Nephron progenitor cell (in vitro differentiated cells): ENCODE data around the gene NLGN4Y.

Experiments
- DNase-seq: peaks from one replicate; pipeline ENCODE4 v3.0.0; 2021
- H3K27ac Mint-ChIP-seq: 2 replicates; pipeline ENCODE4 v1.8.0; 2021; ENCODE audit warnings: mild to moderate bottlenecking, moderate library complexity, mixed read lengths
- H3K27me3 Mint-ChIP-seq: 2 replicates; pipeline ENCODE4 v1.8.0; 2021; ENCODE audit warnings: mild to moderate bottlenecking, low read depth, mixed read lengths; ENCODE audit not compliant: poor library complexity
- H3K36me3 Mint-ChIP-seq: 2 replicates; pipeline ENCODE4 v1.8.0; 2021; ENCODE audit warnings: low read depth, mixed read lengths
- H3K4me1 Mint-ChIP-seq: 2 replicates; pipeline ENCODE4 v1.8.0; 2021; ENCODE audit warnings: mixed read lengths
- H3K4me3 Mint-ChIP-seq: 2 replicates; pipeline ENCODE4 v1.8.0; 2021; ENCODE audit warnings: mild to moderate bottlenecking, moderate library complexity, mixed read lengths
- H3K9me3 Mint-ChIP-seq: 2 replicates; pipeline ENCODE4 v1.8.0; 2021; ENCODE audit warnings: mild to moderate bottlenecking, moderate library complexity, mixed read lengths
- TF ChIP-seq, protein P1 (sequence below): fragments of 200-600 bp; sonication (generic); IDR thresholded peaks from 2 replicates; pipeline ENCODE4 v1.5.0; 2021; ENCODE audit warnings: antibody characterized with exemption

Gene NLGN4Y

DNA sequence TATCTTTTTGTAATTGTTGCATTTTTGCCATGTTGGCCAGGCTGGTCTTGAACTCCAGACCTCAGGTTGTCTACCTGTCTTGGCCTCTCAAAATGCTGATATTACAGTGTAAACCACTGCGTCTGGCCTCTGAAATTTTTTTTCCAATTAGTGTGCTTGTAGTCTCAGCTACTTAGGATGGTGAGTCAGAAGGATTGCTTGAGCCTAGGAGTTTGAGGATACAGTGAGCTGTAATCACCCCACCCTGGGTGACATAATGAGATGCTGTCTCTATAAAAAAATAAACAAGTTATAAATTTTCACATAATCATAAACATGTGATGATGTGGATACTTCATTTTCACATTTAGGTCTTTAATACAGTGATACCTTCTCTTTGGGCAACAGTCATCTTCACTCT lies 154.9 kb downstream of the NLGN4Y start:
- Mint-ChIP-seq H3K9me3 (no peaks in the 10 kb centered on the region), H3K27me3 (no peaks in the 10 kb centered on the region), H3K27ac (no peak overlapping the region), H3K4me1 (no peaks in the 10 kb centered on the region), H3K4me3 (no peak overlapping the region), H3K36me3 (no peaks in the 10 kb centered on the region)
- no peak for DNase-seq
- TF ChIP-seq, protein P1, sequence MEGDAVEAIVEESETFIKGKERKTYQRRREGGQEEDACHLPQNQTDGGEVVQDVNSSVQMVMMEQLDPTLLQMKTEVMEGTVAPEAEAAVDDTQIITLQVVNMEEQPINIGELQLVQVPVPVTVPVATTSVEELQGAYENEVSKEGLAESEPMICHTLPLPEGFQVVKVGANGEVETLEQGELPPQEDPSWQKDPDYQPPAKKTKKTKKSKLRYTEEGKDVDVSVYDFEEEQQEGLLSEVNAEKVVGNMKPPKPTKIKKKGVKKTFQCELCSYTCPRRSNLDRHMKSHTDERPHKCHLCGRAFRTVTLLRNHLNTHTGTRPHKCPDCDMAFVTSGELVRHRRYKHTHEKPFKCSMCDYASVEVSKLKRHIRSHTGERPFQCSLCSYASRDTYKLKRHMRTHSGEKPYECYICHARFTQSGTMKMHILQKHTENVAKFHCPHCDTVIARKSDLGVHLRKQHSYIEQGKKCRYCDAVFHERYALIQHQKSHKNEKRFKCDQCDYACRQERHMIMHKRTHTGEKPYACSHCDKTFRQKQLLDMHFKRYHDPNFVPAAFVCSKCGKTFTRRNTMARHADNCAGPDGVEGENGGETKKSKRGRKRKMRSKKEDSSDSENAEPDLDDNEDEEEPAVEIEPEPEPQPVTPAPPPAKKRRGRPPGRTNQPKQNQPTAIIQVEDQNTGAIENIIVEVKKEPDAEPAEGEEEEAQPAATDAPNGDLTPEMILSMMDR: no peak

DNA sequence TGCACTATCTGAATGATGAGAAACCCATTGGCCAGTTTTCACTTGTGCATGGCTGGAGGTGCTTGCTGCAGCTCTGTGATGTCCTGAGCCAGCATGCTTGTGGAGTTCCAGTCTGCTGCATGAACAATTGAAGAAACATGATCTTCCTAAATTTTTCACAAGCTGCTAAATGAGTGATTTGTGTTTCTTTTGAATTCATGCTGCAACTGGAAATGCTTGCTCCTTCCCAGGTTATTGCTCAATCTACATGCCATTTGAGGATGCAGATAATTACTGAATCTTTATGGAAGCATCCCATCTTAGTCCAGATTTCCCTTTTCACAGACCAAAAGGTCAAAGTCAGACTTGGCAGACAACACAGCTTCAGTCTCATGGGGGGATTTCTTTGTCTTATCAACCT lies 170.2 kb downstream of the NLGN4Y start:
- DNase-seq: no peak
- H3K9me3 Mint-ChIP-seq: no peaks in the 10 kb centered on the region
- H3K4me3 Mint-ChIP-seq: no peak overlapping the region
- no peaks in the 10 kb centered on the region for H3K27me3 Mint-ChIP-seq
- TF ChIP-seq, protein P1: no peak
- no peak overlapping the region for H3K27ac Mint-ChIP-seq
- H3K36me3 Mint-ChIP-seq: no peaks in the 10 kb centered on the region
- H3K4me1 Mint-ChIP-seq: no peaks in the 10 kb centered on the region

DNA sequence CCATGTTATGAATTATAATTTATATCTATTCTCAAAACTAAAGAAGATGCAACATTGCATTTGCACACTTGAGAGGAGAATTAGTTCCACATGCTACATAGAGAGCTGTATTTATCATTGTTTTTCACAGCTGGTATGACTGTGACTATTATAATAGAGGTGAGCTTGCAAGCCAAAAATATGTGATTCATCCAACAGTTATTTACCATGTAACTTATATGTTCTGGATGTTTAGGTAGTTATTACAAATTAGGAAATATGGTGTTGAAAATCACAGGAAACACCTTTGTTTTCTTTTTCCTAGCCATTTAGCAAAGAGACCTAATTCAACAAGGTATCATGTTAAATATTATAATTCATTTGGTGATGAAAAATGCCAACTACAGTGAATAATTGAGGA lies 183.8 kb downstream of the NLGN4Y start:
- no peak for DNase-seq
- H3K4me1 Mint-ChIP-seq: no peaks in the 10 kb centered on the region
- H3K4me3 Mint-ChIP-seq: no peak overlapping the region
- TF ChIP-seq, protein P1: no peak
- no peak overlapping the region for H3K27ac Mint-ChIP-seq
- H3K27me3 Mint-ChIP-seq: no peaks in the 10 kb centered on the region
- H3K36me3 Mint-ChIP-seq: no peaks in the 10 kb centered on the region
- no peaks in the 10 kb centered on the region for H3K9me3 Mint-ChIP-seq

DNA sequence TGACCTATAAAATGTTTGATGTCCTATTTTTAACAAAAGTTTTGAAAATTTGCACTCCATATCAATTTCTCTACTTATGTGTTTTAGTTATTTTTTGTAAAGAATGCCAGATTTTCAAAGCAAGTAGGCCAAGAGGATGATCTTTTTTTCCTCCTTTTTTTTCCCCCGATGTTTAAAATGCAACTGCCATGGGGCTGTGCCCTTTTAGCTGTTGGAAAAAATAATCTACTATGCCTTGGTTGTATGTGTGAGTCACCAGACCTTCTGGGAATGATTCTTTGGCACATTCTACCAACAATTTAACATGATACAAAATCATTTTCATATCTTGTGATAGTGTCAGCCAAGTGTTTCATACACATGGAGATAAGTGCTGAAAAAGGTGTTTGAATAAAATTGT lies 217.3 kb downstream of the NLGN4Y start:
- no peaks in the 10 kb centered on the region for H3K36me3 Mint-ChIP-seq
- H3K9me3 Mint-ChIP-seq: no peaks in the 10 kb centered on the region
- no peak overlapping the region for H3K4me3 Mint-ChIP-seq
- no peaks in the 10 kb centered on the region for H3K27me3 Mint-ChIP-seq
- H3K4me1 Mint-ChIP-seq: no peaks in the 10 kb centered on the region
- H3K27ac Mint-ChIP-seq: no peak overlapping the region
- TF ChIP-seq, protein P1: no peak
- no peak for DNase-seq

DNA sequence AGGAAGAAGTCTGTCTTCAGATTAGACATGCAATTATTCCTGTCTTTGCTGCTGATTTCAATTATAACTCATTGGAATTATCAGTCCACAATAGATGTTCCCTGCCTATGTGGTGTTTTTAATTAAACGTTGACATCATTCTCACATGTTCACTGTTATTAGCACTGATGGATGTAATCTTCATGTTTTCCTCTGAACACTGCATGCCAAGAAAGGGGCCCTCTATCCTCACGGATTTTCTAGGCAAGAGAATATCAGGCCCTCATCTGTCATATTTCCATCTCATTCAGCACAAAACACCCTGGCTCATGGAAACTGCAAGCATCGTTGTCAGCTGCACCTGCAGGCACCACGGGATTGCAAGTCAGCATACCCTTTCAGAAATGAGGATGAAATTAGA lies 224.0 kb downstream of the NLGN4Y start:
- no peaks in the 10 kb centered on the region for H3K36me3 Mint-ChIP-seq
- H3K27ac Mint-ChIP-seq: no peak overlapping the region
- H3K9me3 Mint-ChIP-seq: no peaks in the 10 kb centered on the region
- TF ChIP-seq, protein P1: no peak
- no peak for DNase-seq
- no peaks in the 10 kb centered on the region for H3K4me1 Mint-ChIP-seq
- no peak overlapping the region for H3K4me3 Mint-ChIP-seq
- H3K27me3 Mint-ChIP-seq: no peaks in the 10 kb centered on the region

DNA sequence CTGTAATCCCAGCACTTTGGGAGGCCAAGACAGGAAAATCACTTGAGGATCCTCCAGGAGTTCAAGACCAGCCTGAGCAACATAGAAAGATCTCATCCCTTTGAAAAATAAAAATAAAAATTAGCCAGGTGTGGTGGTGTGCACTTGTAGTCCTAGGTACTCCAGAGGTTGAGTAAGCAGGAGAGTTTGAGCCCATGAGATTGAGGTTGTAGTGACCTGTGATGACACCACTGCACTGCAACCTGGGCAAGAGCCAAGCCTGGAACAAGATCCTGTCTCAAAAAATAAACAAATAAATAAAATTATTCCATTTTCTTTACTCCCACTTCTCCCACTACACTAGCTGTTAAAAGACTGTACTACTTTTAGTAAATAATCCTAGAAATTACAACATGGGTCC lies 231.2 kb downstream of the NLGN4Y start:
- H3K9me3 Mint-ChIP-seq: no peaks in the 10 kb centered on the region
- TF ChIP-seq, protein P1: no peak
- H3K36me3 Mint-ChIP-seq: no peaks in the 10 kb centered on the region
- DNase-seq: no peak
- H3K27ac Mint-ChIP-seq: no peak overlapping the region
- no peak overlapping the region for H3K4me3 Mint-ChIP-seq
- H3K27me3 Mint-ChIP-seq: no peaks in the 10 kb centered on the region
- no peaks in the 10 kb centered on the region for H3K4me1 Mint-ChIP-seq
